ENCODE results near the gene DNAH2.

- TF ChIP-seq POLR2A (IDR thresholded peaks at IDR 0.05) (no peak), CTCF (IDR thresholded peaks at IDR 0.05) (no peak)
Observed at GRCh38 chr17:7848131-7848579, 130.6 kb downstream of the DNAH2 start.

Data from breast epithelium (tissue), 3 donors.